ENCODE results near the gene ITPR2. TPM values are rescaled to one million over a fixed set of nuclear protein-coding genes. Genes with fewer than 3 reads are reported as not detected.
"Not testable (repeated sequence)": the region's sequence is repeated elsewhere in the genome, so short reads cannot be mapped to it uniquely, and the experiment has no call there.

Gene ITPR2
- total RNA-seq, 1 donor from 2014 or later = 62.4 TPM

- ATAC-seq (no peak), DNase-seq (ENCODE audit: low spot score) (no peak)
Measured at GRCh38 chr12:26851031-26851809, 18.2 kb upstream of the ITPR2 start.

GRCh38 chr12:26848156-26848825 is 15.3 kb upstream of the ITPR2 start:
- ATAC-seq = no peak
- DNase-seq (ENCODE audit: low spot score) = no peak

GRCh38 chr12:26847431-26847830 is 14.4 kb upstream of the ITPR2 start:
- no peak for DNase-seq (ENCODE audit: low spot score)
- ATAC-seq = no peak

- DNase-seq (ENCODE audit: low spot score) = no peak
- no peak for ATAC-seq
Measured at GRCh38 chr12:26846416-26846815, 13.4 kb upstream of the ITPR2 start.

- peak; percentile 88 for ATAC-seq
- DNase-seq (ENCODE audit: low spot score) = no peak
Measured at GRCh38 chr12:26845984-26846383, 13.0 kb upstream of the ITPR2 start.

GRCh38 chr12:26845057-26845666 is 12.2 kb upstream of the ITPR2 start:
- DNase-seq (ENCODE audit: low spot score) = peak; percentile 66
- ATAC-seq = peak; percentile 89

GRCh38 chr12:26843311-26843710 is 10.3 kb upstream of the ITPR2 start:
- no peak for ATAC-seq
- DNase-seq (ENCODE audit: low spot score) = no peak

- ATAC-seq = no peak
Measured at GRCh38 chr12:26841085-26841484, 8.1 kb upstream of the ITPR2 start.

GRCh38 chr12:26839512-26839911 is 6.5 kb upstream of the ITPR2 start:
- DNase-seq (ENCODE audit: low spot score) (no peak), ATAC-seq (no peak)

More at GRCh38 chr12:26841085-26841484, 8.1 kb upstream of the ITPR2 start:
- DNase-seq (ENCODE audit: low spot score) = no peak

GRCh38 chr12:26838888-26839416 is 6.0 kb upstream of the ITPR2 start:
- ATAC-seq (no peak), DNase-seq (ENCODE audit: low spot score) (no peak)

- ATAC-seq (no peak), DNase-seq (ENCODE audit: low spot score) (no peak)
Measured at GRCh38 chr12:26836201-26836600, 3.2 kb upstream of the ITPR2 start.

- not testable (repeated sequence) for DNase-seq (ENCODE audit: low spot score)
Measured at GRCh38 chr12:26834503-26835060, 1.6 kb upstream of the ITPR2 start.

GRCh38 chr12:26833743-26834490 is 923 bp upstream of the ITPR2 start:
- ATAC-seq = peak; percentile 29
- peak; percentile 52 for DNase-seq (ENCODE audit: low spot score)

More at GRCh38 chr12:26834503-26835060, 1.6 kb upstream of the ITPR2 start:
- ATAC-seq = not testable (repeated sequence)

- ATAC-seq = peak; percentile 61
- peak; percentile 90 for DNase-seq (ENCODE audit: low spot score)
Measured at GRCh38 chr12:26831951-26832821, 808 bp downstream of the ITPR2 start.

- ATAC-seq = no peak
- DNase-seq (ENCODE audit: low spot score) = no peak
Measured at GRCh38 chr12:26830783-26831551, 2.0 kb downstream of the ITPR2 start.

GRCh38 chr12:26830363-26830762 is 2.6 kb downstream of the ITPR2 start:
- ATAC-seq (no peak), DNase-seq (ENCODE audit: low spot score) (no peak)

- no peak for ATAC-seq
- DNase-seq (ENCODE audit: low spot score) = no peak
Measured at GRCh38 chr12:26828280-26829073, 4.5 kb downstream of the ITPR2 start.

- DNase-seq (ENCODE audit: low spot score) = no peak
- ATAC-seq = no peak
Measured at GRCh38 chr12:26826437-26826836, 6.6 kb downstream of the ITPR2 start.
